ENCODE data around the gene OLFM1.
A peak's percentile ranks its signal among the peaks of the same experiment; 100 is the strongest.

The OLFM1 gene

GRCh38 chr9:135049460-135049859 lies 38.0 kb upstream of the OLFM1 start:
- no peak overlapping the region for H3K4me3 ChIP-seq (ENCODE audit: low read depth, low read length)
- no peak for DNase-seq (ENCODE audit: low read depth)
- no peak for TF ChIP-seq CTCF (conservative IDR thresholded peaks at IDR 0.05; ENCODE audit: low read depth, low read length)

GRCh38 chr9:135050072-135050990 lies 37.1 kb upstream of the OLFM1 start:
- no peak overlapping the region for H3K4me3 ChIP-seq (ENCODE audit: low read depth, low read length)
- DNase-seq (ENCODE audit: low read depth) = no peak
- no peak for TF ChIP-seq CTCF (conservative IDR thresholded peaks at IDR 0.05; ENCODE audit: low read depth, low read length)

- TF ChIP-seq CTCF (conservative IDR thresholded peaks at IDR 0.05; ENCODE audit: low read depth, low read length) = no peak
- DNase-seq (ENCODE audit: low read depth) = no peak
- H3K4me3 ChIP-seq (ENCODE audit: low read depth, low read length) = no peak overlapping the region
These were observed 36.0 kb upstream of the OLFM1 start for GRCh38 chr9:135051316-135052038.

- no peak for TF ChIP-seq CTCF (conservative IDR thresholded peaks at IDR 0.05; ENCODE audit: low read depth, low read length)
These were observed 34.3 kb upstream of the OLFM1 start for GRCh38 chr9:135053133-135053532.

GRCh38 chr9:135055181-135055580 lies 32.3 kb upstream of the OLFM1 start:
- TF ChIP-seq CTCF (conservative IDR thresholded peaks at IDR 0.05; ENCODE audit: low read depth, low read length) = no peak
- no peak overlapping the region for H3K4me3 ChIP-seq (ENCODE audit: low read depth, low read length)
- DNase-seq (ENCODE audit: low read depth) = no peak

More at GRCh38 chr9:135053133-135053532, 34.3 kb upstream of the OLFM1 start:
- no peak overlapping the region for H3K4me3 ChIP-seq (ENCODE audit: low read depth, low read length)
- no peak for DNase-seq (ENCODE audit: low read depth)

GRCh38 chr9:135056541-135056940 lies 30.9 kb upstream of the OLFM1 start:
- TF ChIP-seq CTCF (conservative IDR thresholded peaks at IDR 0.05; ENCODE audit: low read depth, low read length) = no peak
- no peak overlapping the region for H3K4me3 ChIP-seq (ENCODE audit: low read depth, low read length)
- peak; percentile 2 for DNase-seq (ENCODE audit: low read depth)
